Upper lobe of right lung (tissue), 1 donor: Measurements from ENCODE around the gene LRRIQ3. TPM values are rescaled to one million over a fixed set of nuclear protein-coding genes. Genes with fewer than 3 reads are reported as not detected.

Experiments used
- ATAC-seq: fragments of 200-7000 bp; cut with Tn5 transposase; one replicate; pipeline ENCODE4 v1.9.1; 2020; ENCODE audit warnings: mild to moderate bottlenecking, moderate library complexity
- DNase-seq: peaks from one replicate; pipeline ENCODE4 v3.0.0-alpha.2; 2020
- H3K27ac ChIP-seq: fragments of 200-600 bp; one replicate; pipeline ENCODE4 v1.8.0; 2022
- H3K27me3 ChIP-seq: fragments of 200-600 bp; one replicate; pipeline ENCODE4 v1.8.0; 2022; ENCODE audit warnings: mild to moderate bottlenecking
- H3K36me3 ChIP-seq: fragments of 200-600 bp; one replicate; pipeline ENCODE4 v1.8.0; 2022
- H3K4me1 ChIP-seq: fragments of 200-600 bp; one replicate; pipeline ENCODE4 v1.8.0; 2022
- H3K4me3 ChIP-seq: fragments of 200-600 bp; one replicate; pipeline ENCODE4 v1.8.0; 2022; ENCODE audit warnings: mild to moderate bottlenecking
- H3K9me3 ChIP-seq: fragments of 200-600 bp; one replicate; pipeline ENCODE4 v1.8.0; 2022
- CTCF ChIP-seq: fragments of 200-600 bp; IDR thresholded peaks from one replicate; pipeline ENCODE4 v1.8.0; 2022; ENCODE audit warnings: antibody characterized with exemption
- intact Hi-C: fragments of 100-400 bp; cut with DNase I; formaldehyde crosslinking; loops from one replicate; pipeline ENCODE4 v1.11.0; 2022
- total RNA-seq: library from RNA; stranded (reverse); fragmentation: NEBNext Ultra II Directional; extraction: Animal tissue kit (Norgen Biotek cat#: 25700); gene quantifications from one replicate; pipeline ENCODE4 v1.2.1, GENCODE V29; 2021
- donor health status: DM: no; HTN: yes; CAD: no; lungs with severe emphysema.

Gene LRRIQ3
- total RNA-seq, 1 donor from 2014 or later = 0.67 TPM

- Histone ChIP-seq H3K9me3 (no peaks in the 10 kb centered on the region), H3K36me3 (no peaks in the 10 kb centered on the region), H3K27ac (no peak overlapping the region), H3K4me3 (no peak overlapping the region), H3K27me3 (no peaks in the 10 kb centered on the region), H3K4me1 (no peaks in the 10 kb centered on the region)
- ATAC-seq (no peak), DNase-seq (no peak)
- intact Hi-C loops = no loop called here
- TF ChIP-seq CTCF = no peak
Observed at GRCh38 chr1:74003806-74004205, 194.2 kb downstream of the LRRIQ3 start.

- ATAC-seq (peak; percentile 55), DNase-seq (no peak)
- intact Hi-C loops = no loop called here
- peak; percentile 47 for TF ChIP-seq CTCF
- H3K36me3 ChIP-seq = no peaks in the 10 kb centered on the region
- H3K9me3 ChIP-seq = no peaks in the 10 kb centered on the region
- no peaks in the 10 kb centered on the region for H3K27me3 ChIP-seq
- no peak overlapping the region for H3K4me3 ChIP-seq
- H3K27ac ChIP-seq = no peak overlapping the region
- no peaks in the 10 kb centered on the region for H3K4me1 ChIP-seq
Observed at GRCh38 chr1:73998348-73998959, 199.5 kb downstream of the LRRIQ3 start.

- no peaks in the 10 kb centered on the region for H3K4me1 ChIP-seq
- H3K36me3 ChIP-seq = no peaks in the 10 kb centered on the region
- no peak for ATAC-seq
- intact Hi-C loops = no loop called here
- DNase-seq = no peak
- no peak overlapping the region for H3K4me3 ChIP-seq
- no peaks in the 10 kb centered on the region for H3K9me3 ChIP-seq
- no peak for TF ChIP-seq CTCF
- H3K27ac ChIP-seq = no peak overlapping the region
- no peaks in the 10 kb centered on the region for H3K27me3 ChIP-seq
Observed at GRCh38 chr1:73980324-73981040, 217.5 kb downstream of the LRRIQ3 start.

- Histone ChIP-seq H3K27ac (no peak overlapping the region), H3K9me3 (no peaks in the 10 kb centered on the region), H3K4me1 (no peaks in the 10 kb centered on the region), H3K4me3 (no peak overlapping the region), H3K27me3 (no peaks in the 10 kb centered on the region), H3K36me3 (no peaks in the 10 kb centered on the region)
- DNase-seq = no peak
- no peak for ATAC-seq
- no peak for TF ChIP-seq CTCF
- intact Hi-C loops = no loop called here
Observed at GRCh38 chr1:73979684-73980083, 218.3 kb downstream of the LRRIQ3 start.

- ATAC-seq (no peak), DNase-seq (no peak)
- H3K36me3 ChIP-seq = no peaks in the 10 kb centered on the region
- no peaks in the 10 kb centered on the region for H3K4me1 ChIP-seq
- H3K9me3 ChIP-seq = no peaks in the 10 kb centered on the region
- H3K27ac ChIP-seq = no peak overlapping the region
- H3K27me3 ChIP-seq = no peaks in the 10 kb centered on the region
- no peak for TF ChIP-seq CTCF
- no peak overlapping the region for H3K4me3 ChIP-seq
- intact Hi-C loops = no loop called here
Observed at GRCh38 chr1:73978964-73979363, 219.0 kb downstream of the LRRIQ3 start.

Other genes starting within 250 kb of the LRRIQ3 start
- 14.9 TPM for gene FPGT, start 66 bp upstream of the LRRIQ3 start, total RNA-seq
- gene TNNI3K, start 37.2 kb upstream of the LRRIQ3 start, total RNA-seq = 1.3 TPM